HCT116 (cell line): ENCODE measurements around the gene LMO2.

Experiments used
- EZH2 ChIP-seq: fragments of 200-600 bp; sonication (generic); IDR thresholded peaks from 2 replicates; pipeline ENCODE4 v1.6.1; 2017; ENCODE audit warnings: antibody characterized with exemption, mixed run types
- EZH2phosphoT487 ChIP-seq: fragments of 200-600 bp; IDR thresholded peaks from 2 replicates; pipeline ENCODE4 v1.6.1; 2018; ENCODE audit warnings: antibody characterized with exemption, borderline replicate concordance
- POLR2A ChIP-seq: IDR thresholded peaks from 2 replicates; pipeline ENCODE4 v1.7.0; 2011; ENCODE audit warnings: borderline replicate concordance; ENCODE audit not compliant: insufficient read depth, insufficient read length; ENCODE audit errors: extremely low read depth
- POLR2AphosphoS5 ChIP-seq: IDR thresholded peaks from 2 replicates; pipeline ENCODE4 v1.6.1; 2011; ENCODE audit warnings: mild to moderate bottlenecking, low read depth, low read length, moderate library complexity
- SP1 ChIP-seq: IDR thresholded peaks from 2 replicates; pipeline ENCODE4 v1.6.1; 2012; ENCODE audit warnings: low read depth
- ZNF274 ChIP-seq: fragments of 200-500 bp; sonication (Bioruptor generic); IDR thresholded peaks from 2 replicates; pipeline ENCODE4 v1.6.1; 2014; ENCODE audit warnings: mild to moderate bottlenecking, low read depth, low read length, inconsistent platforms
- TF ChIP-seq, protein P1 (sequence below), 3 experiments: fragments of 200-600 bp in 1 of 3; sonication (generic) in 1 of 3; IDR thresholded peaks in 2 of 3; conservative IDR thresholded peaks in 1 of 3; 2 replicates each; pipeline ENCODE4 v1.5.1; 2012 to 2017; ENCODE audit warnings: low read depth in 2 of 3, low read length in 2 of 3, antibody characterized with exemption in 1 of 3, borderline replicate concordance in 1 of 3, control low read depth in 1 of 3, mild to moderate bottlenecking in 1 of 3, mixed read lengths in 1 of 3, mixed run types in 1 of 3, moderate library complexity in 1 of 3; ENCODE audit not compliant: insufficient read depth in 1 of 3

DNA sequence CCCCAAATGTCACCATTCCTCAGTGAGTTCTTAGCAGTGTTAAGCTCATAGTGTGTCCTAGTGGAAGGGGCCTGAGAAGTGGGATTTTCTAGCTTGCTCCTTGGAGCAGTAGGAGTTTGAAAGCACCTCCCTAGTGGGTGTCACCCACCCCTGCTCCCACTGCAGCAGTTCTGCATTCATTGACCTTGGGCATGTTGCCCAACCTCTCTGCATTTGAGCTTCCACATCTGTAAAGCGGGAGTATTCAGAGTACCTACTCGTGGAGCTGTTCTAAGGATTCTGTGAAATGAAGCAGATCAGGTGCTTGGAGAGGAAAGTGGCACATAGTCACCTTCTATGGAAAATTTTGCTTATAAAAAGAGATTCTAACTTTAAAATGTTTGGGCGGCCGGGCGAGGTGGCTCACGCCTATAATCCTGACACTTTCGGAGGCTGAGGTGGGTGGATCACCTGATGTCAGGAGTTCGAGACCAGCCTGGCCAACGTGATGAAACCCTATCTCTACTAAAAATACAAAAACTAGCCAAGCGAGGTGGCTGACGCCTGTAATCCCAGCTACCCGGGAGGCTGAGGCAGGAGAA is 16.9 kb downstream of the LMO2 start:
- TF ChIP-seq EZH2phosphoT487: no peak
- TF ChIP-seq POLR2A: no peak
- no peak for TF ChIP-seq ZNF274
- TF ChIP-seq, protein P1, sequence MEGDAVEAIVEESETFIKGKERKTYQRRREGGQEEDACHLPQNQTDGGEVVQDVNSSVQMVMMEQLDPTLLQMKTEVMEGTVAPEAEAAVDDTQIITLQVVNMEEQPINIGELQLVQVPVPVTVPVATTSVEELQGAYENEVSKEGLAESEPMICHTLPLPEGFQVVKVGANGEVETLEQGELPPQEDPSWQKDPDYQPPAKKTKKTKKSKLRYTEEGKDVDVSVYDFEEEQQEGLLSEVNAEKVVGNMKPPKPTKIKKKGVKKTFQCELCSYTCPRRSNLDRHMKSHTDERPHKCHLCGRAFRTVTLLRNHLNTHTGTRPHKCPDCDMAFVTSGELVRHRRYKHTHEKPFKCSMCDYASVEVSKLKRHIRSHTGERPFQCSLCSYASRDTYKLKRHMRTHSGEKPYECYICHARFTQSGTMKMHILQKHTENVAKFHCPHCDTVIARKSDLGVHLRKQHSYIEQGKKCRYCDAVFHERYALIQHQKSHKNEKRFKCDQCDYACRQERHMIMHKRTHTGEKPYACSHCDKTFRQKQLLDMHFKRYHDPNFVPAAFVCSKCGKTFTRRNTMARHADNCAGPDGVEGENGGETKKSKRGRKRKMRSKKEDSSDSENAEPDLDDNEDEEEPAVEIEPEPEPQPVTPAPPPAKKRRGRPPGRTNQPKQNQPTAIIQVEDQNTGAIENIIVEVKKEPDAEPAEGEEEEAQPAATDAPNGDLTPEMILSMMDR (IDR thresholded peaks at IDR 0.05 in 2 of 3, conservative IDR thresholded peaks at IDR 0.05 in 1 of 3; ENCODE audit: borderline replicate concordance in 1 of 3, insufficient read depth in 1 of 3, low read depth in 2 of 3, low read length in 2 of 3): no peak
- no peak for TF ChIP-seq SP1
- no peak for TF ChIP-seq POLR2AphosphoS5
- TF ChIP-seq EZH2: no peak
